HL-60 (cell line): ENCODE measurements around the gene SFTPA1.

ENCODE experiments used
- POLR2AphosphoS5 ChIP-seq: IDR thresholded peaks from 2 replicates; pipeline ENCODE4 v1.6.1; 2012; ENCODE audit warnings: low read depth
- SPI1 ChIP-seq: IDR thresholded peaks from 2 replicates; pipeline ENCODE4 v1.6.1; 2012; ENCODE audit warnings: low read depth, mild to moderate bottlenecking, borderline replicate concordance
- TF ChIP-seq, protein P1 (sequence below): IDR thresholded peaks from one replicate; pipeline ENCODE4 v1.5.1; 2011; ENCODE audit warnings: low read length, control low read depth, inconsistent platforms; ENCODE audit not compliant: insufficient read depth
- TF ChIP-seq, protein P2 (sequence below): IDR thresholded peaks from 2 replicates; pipeline ENCODE4 v1.6.1; 2012; ENCODE audit warnings: low read depth; ENCODE audit not compliant: insufficient replicate concordance

DNA sequence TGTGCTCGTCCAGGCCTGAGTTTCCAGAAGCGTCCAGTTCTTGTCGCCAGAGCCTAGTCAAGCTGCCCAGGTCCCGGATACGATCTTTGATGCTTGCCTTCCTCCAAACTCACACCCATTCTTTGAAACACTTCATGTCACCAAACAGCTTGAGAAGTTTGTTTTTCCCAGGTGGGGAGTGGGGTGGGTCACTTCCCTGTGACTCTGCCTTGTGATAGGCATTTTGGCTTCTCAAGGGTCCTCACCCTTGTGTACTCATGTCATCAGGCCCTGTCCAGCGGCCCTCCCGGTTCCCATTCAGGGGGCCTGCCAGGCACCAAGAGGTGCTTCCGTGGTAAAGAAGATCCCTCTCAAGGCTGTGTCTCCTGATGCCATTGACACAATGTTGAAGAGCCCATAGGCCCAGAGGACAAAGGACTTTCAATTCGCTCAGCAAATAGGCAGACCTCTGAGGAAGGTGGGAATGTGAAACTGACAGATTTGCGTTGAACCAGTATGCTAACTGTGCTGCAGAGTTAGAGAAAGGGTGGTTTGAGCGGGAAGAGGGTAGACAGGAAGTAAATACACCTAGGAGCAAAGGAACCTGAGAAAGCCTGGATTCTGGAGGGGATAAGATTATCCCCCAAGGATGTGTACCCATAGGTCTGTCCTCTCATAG, 24.7 kb upstream of the SFTPA1 start:
- TF ChIP-seq, protein P1, sequence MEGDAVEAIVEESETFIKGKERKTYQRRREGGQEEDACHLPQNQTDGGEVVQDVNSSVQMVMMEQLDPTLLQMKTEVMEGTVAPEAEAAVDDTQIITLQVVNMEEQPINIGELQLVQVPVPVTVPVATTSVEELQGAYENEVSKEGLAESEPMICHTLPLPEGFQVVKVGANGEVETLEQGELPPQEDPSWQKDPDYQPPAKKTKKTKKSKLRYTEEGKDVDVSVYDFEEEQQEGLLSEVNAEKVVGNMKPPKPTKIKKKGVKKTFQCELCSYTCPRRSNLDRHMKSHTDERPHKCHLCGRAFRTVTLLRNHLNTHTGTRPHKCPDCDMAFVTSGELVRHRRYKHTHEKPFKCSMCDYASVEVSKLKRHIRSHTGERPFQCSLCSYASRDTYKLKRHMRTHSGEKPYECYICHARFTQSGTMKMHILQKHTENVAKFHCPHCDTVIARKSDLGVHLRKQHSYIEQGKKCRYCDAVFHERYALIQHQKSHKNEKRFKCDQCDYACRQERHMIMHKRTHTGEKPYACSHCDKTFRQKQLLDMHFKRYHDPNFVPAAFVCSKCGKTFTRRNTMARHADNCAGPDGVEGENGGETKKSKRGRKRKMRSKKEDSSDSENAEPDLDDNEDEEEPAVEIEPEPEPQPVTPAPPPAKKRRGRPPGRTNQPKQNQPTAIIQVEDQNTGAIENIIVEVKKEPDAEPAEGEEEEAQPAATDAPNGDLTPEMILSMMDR = no peak
- TF ChIP-seq, protein P2, sequence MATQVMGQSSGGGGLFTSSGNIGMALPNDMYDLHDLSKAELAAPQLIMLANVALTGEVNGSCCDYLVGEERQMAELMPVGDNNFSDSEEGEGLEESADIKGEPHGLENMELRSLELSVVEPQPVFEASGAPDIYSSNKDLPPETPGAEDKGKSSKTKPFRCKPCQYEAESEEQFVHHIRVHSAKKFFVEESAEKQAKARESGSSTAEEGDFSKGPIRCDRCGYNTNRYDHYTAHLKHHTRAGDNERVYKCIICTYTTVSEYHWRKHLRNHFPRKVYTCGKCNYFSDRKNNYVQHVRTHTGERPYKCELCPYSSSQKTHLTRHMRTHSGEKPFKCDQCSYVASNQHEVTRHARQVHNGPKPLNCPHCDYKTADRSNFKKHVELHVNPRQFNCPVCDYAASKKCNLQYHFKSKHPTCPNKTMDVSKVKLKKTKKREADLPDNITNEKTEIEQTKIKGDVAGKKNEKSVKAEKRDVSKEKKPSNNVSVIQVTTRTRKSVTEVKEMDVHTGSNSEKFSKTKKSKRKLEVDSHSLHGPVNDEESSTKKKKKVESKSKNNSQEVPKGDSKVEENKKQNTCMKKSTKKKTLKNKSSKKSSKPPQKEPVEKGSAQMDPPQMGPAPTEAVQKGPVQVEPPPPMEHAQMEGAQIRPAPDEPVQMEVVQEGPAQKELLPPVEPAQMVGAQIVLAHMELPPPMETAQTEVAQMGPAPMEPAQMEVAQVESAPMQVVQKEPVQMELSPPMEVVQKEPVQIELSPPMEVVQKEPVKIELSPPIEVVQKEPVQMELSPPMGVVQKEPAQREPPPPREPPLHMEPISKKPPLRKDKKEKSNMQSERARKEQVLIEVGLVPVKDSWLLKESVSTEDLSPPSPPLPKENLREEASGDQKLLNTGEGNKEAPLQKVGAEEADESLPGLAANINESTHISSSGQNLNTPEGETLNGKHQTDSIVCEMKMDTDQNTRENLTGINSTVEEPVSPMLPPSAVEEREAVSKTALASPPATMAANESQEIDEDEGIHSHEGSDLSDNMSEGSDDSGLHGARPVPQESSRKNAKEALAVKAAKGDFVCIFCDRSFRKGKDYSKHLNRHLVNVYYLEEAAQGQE = no peak
- TF ChIP-seq POLR2AphosphoS5 (no peak), SPI1 (no peak)
